Measurements from ENCODE around the gene IRGQ.
"Not testable (repeated sequence)": the region's sequence is repeated elsewhere in the genome, so short reads cannot be mapped to it uniquely, and the experiment has no call there.

IRGQ gene

DNA sequence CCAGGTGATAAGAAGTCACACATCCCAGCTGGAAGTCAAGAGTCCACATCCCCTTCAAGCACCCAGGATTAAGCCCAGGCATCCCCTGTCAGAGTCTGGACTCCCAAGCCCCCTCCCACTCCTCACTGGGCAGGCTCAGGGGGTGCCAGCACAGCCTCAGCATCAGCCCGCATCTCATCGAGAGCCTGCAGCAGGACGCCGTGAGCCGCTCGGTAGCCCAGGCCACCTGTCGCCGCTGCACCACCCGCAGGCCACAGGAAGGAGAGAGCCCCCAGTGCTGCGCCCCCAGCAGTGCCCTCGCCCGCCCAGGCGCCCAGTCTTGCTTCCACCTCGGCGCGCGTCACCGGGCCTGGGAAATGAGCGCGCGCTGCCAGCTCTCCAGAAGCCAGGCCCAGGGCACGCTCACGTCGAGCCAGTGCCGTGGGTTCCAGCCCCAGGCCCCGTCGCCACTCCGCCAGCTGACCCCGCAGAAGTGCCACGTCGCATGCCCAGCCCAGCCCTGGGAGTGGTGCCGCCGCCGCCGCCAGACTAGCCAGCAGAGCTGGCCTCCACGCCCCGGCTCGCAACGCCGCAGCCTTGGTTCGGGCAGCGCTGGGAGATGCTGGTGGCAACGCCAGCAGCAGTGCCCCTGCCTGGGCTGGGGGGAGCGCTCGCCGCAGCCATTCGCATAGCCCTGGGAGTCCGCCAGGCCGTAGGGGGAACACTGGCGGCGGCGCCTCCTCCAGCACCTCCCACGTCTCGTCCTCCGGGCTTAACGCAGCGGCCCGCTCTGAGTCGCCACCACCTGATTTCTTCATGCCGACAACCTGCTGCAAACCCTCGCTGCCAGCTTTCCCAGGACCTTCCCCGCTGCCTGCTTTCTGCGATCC is 3.8 kb downstream of the IRGQ start:
- no peak overlapping the region for H2BK120ac ChIP-seq (ENCODE audit: low read depth, low read length)
- H3K4me1 ChIP-seq (ENCODE audit: control insufficient read depth, insufficient read depth, low read depth, low read length): peaks cover 15% of the 10 kb centered on the region
- no peak overlapping the region for H2BK15ac ChIP-seq (ENCODE audit: low read depth, poor library complexity, severe bottlenecking)
- peaks cover 28% of the 10 kb centered on the region for H3K79me1 ChIP-seq (replicated peaks; ENCODE audit: low read length, poor library complexity, severe bottlenecking)
- H4K91ac ChIP-seq (ENCODE audit: low read length): no peak overlapping the region
- no peak overlapping the region for H2BK5ac ChIP-seq (ENCODE audit: low read depth, low read length, poor library complexity, severe bottlenecking)
- no peak for DNase-seq
- no peak overlapping the region for H3K23ac ChIP-seq (ENCODE audit: low read length in 2 of 2)
- no peak overlapping the region for H2AFZ ChIP-seq (ENCODE audit: low read depth, low read length)
- no peak overlapping the region for H2AK5ac ChIP-seq (ENCODE audit: low read length, severe bottlenecking)
- no peak overlapping the region for H3K4ac ChIP-seq (ENCODE audit: low read depth in 1 of 2, low read length in 2 of 2)
- 98% methylated on average over 63 of the region's 63 CpGs for WGBS
- no peak overlapping the region for H3K4me2 ChIP-seq (ENCODE audit: low read length, poor library complexity, severe bottlenecking)
- H4K8ac ChIP-seq (ENCODE audit: low read length): no peak overlapping the region
- H3K27ac ChIP-seq (ENCODE audit: low read length, poor library complexity, severe bottlenecking): no peak overlapping the region
- no peaks in the 10 kb centered on the region for H3K9me3 ChIP-seq (ENCODE audit: control insufficient read depth, low read length)
- no peaks in the 10 kb centered on the region for H3K27me3 ChIP-seq (ENCODE audit: control insufficient read depth in 1 of 2, insufficient read depth in 1 of 2, low read length in 2 of 2)
- H3K4me3 ChIP-seq (ENCODE audit: insufficient read depth in 1 of 2, low read depth in 1 of 2, low read length in 2 of 2): no peak overlapping the region
- no peak overlapping the region for H3K14ac ChIP-seq (ENCODE audit: low read length in 2 of 2)
- peaks cover 52 to 56% of the 10 kb centered on the region in 2 experiments for H3K36me3 ChIP-seq (ENCODE audit: control insufficient read depth in 1 of 2, insufficient read depth in 2 of 2, low read depth in 1 of 2, low read length in 2 of 2)
- no peak overlapping the region for H3K18ac ChIP-seq (ENCODE audit: low read depth in 1 of 2, low read length in 2 of 2)
- no peak overlapping the region for H2BK12ac ChIP-seq (ENCODE audit: low read length in 2 of 2)
- H3K9ac ChIP-seq (ENCODE audit: low read length): no peak overlapping the region

DNA sequence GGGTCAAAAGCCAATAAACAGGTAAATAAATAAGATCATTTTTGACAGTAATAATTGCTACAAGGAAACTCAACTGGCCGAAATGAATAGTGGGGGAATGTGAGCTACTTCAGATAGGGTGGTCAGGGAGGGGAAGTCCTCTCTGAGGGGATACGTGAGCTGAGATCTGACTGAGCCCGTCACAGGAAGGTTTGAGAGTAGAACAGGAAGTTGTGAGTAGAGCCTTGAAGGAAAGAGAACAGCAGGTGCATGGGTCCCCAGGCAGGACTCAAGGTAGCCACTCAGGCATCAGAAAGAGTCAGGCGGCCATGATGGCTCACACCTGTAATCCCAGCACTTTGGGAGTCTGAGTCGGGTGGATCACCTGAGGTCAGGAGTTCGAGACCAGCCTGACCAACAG is 6.3 kb downstream of the IRGQ start:
- Histone ChIP-seq H3K9me3 (ENCODE audit: control insufficient read depth, low read length) (no peaks in the 10 kb centered on the region), H3K4ac (ENCODE audit: low read depth in 1 of 2, low read length in 2 of 2) (no peak overlapping the region), H3K27ac (ENCODE audit: low read length, poor library complexity, severe bottlenecking) (no peak overlapping the region), H2BK120ac (ENCODE audit: low read depth, low read length) (no peak overlapping the region), H2BK12ac (ENCODE audit: low read length in 2 of 2) (no peak overlapping the region), H2BK15ac (ENCODE audit: low read depth, poor library complexity, severe bottlenecking) (no peak overlapping the region), H3K18ac (ENCODE audit: low read depth in 1 of 2, low read length in 2 of 2) (no peak overlapping the region), H3K23ac (ENCODE audit: low read length in 2 of 2) (no peak overlapping the region), H3K9ac (ENCODE audit: low read length) (no peak overlapping the region), H4K91ac (ENCODE audit: low read length) (no peak overlapping the region), H2AK5ac (ENCODE audit: low read length, severe bottlenecking) (no peak overlapping the region), H2BK5ac (ENCODE audit: low read depth, low read length, poor library complexity, severe bottlenecking) (no peak overlapping the region), H2AFZ (ENCODE audit: low read depth, low read length) (no peak overlapping the region), H3K4me2 (ENCODE audit: low read length, poor library complexity, severe bottlenecking) (no peak overlapping the region), H3K36me3 (ENCODE audit: control insufficient read depth in 1 of 2, insufficient read depth in 2 of 2, low read depth in 1 of 2, low read length in 2 of 2) (peaks cover 58 to 79% of the 10 kb centered on the region in 2 experiments), H3K79me1 (replicated peaks; ENCODE audit: low read length, poor library complexity, severe bottlenecking) (peaks cover 36% of the 10 kb centered on the region), H4K8ac (ENCODE audit: low read length) (no peak overlapping the region), H3K27me3 (ENCODE audit: control insufficient read depth in 1 of 2, insufficient read depth in 1 of 2, low read length in 2 of 2) (no peaks in the 10 kb centered on the region), H3K4me3 (ENCODE audit: insufficient read depth in 1 of 2, low read depth in 1 of 2, low read length in 2 of 2) (no peak overlapping the region), H3K14ac (ENCODE audit: low read length in 2 of 2) (no peak overlapping the region), H3K4me1 (ENCODE audit: control insufficient read depth, insufficient read depth, low read depth, low read length) (peaks cover 16% of the 10 kb centered on the region)
- no peak for DNase-seq
- WGBS: 95% methylated on average over 6 of the region's 6 CpGs

DNA sequence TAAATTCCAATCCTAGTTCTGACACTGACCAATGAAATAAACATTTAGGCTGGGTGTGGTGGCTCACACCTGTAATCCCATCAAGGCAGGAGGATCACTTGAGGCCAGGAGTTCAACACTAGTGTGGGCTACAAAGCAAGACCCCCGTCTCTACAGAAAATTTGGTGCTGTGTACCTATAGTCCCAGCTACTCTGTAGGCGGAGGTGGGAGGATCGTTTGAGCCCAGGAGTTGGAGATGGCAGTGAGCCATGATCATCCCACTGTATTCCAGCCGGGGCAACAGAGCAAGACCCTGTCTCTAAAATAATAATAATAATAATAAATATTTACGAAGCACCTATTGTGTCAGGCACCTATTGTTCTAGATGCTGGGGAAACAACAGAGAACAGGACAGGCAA is 6.7 kb downstream of the IRGQ start:
- Histone ChIP-seq H4K8ac (ENCODE audit: low read length) (no peak overlapping the region), H3K14ac (ENCODE audit: low read length in 2 of 2) (no peak overlapping the region), H3K9ac (ENCODE audit: low read length) (no peak overlapping the region), H3K4ac (ENCODE audit: low read depth in 1 of 2, low read length in 2 of 2) (no peak overlapping the region), H3K36me3 (ENCODE audit: control insufficient read depth in 1 of 2, insufficient read depth in 2 of 2, low read depth in 1 of 2, low read length in 2 of 2) (peaks cover 57 to 81% of the 10 kb centered on the region in 2 experiments), H3K23ac (ENCODE audit: low read length in 2 of 2) (no peak overlapping the region), H2BK120ac (ENCODE audit: low read depth, low read length) (no peak overlapping the region), H2BK15ac (ENCODE audit: low read depth, poor library complexity, severe bottlenecking) (no peak overlapping the region), H3K27ac (ENCODE audit: low read length, poor library complexity, severe bottlenecking) (no peak overlapping the region), H3K79me1 (replicated peaks; ENCODE audit: low read length, poor library complexity, severe bottlenecking) (peaks cover 36% of the 10 kb centered on the region), H3K4me3 (ENCODE audit: insufficient read depth in 1 of 2, low read depth in 1 of 2, low read length in 2 of 2) (no peak overlapping the region), H2AK5ac (ENCODE audit: low read length, severe bottlenecking) (no peak overlapping the region), H3K27me3 (ENCODE audit: control insufficient read depth in 1 of 2, insufficient read depth in 1 of 2, low read length in 2 of 2) (no peaks in the 10 kb centered on the region), H3K9me3 (ENCODE audit: control insufficient read depth, low read length) (no peaks in the 10 kb centered on the region), H3K4me2 (ENCODE audit: low read length, poor library complexity, severe bottlenecking) (no peak overlapping the region), H3K4me1 (ENCODE audit: control insufficient read depth, insufficient read depth, low read depth, low read length) (peaks cover 17% of the 10 kb centered on the region), H2AFZ (ENCODE audit: low read depth, low read length) (no peak overlapping the region), H2BK12ac (ENCODE audit: low read length in 2 of 2) (no peak overlapping the region), H3K18ac (ENCODE audit: low read depth in 1 of 2, low read length in 2 of 2) (no peak overlapping the region), H2BK5ac (ENCODE audit: low read depth, low read length, poor library complexity, severe bottlenecking) (no peak overlapping the region), H4K91ac (ENCODE audit: low read length) (no peak overlapping the region)
- DNase-seq: no peak
- 100% methylated on average over 2 of the region's 5 CpGs for WGBS

DNA sequence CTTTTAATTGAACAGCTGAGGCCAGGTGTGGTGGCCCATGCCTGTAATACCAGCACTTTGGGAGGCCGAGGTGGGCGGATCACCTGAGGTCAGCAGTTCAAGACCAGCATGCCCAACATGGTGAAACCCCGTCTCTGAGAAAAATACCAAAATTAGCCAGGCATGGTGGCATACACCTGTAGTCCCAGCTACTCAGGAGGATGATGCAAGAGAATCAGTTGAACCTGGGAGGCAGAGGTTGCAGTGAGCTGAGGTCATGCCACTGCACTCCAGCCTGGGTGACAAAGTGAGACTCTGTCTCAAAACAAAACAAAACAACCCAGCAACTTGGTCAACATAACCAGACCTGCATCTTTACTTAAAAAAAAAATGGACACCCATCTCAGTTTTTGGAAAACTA is 8.9 kb downstream of the IRGQ start:
- H3K9ac ChIP-seq (ENCODE audit: low read length); H2BK120ac ChIP-seq (ENCODE audit: low read depth, low read length); H4K8ac ChIP-seq (ENCODE audit: low read length); H3K27me3 ChIP-seq (ENCODE audit: control insufficient read depth in 1 of 2, insufficient read depth in 1 of 2, low read length in 2 of 2); H2AK5ac ChIP-seq (ENCODE audit: low read length, severe bottlenecking); H3K4me3 ChIP-seq (ENCODE audit: insufficient read depth in 1 of 2, low read depth in 1 of 2, low read length in 2 of 2); H2BK12ac ChIP-seq (ENCODE audit: low read length in 2 of 2); H3K14ac ChIP-seq (ENCODE audit: low read length in 2 of 2); H3K27ac ChIP-seq (ENCODE audit: low read length, poor library complexity, severe bottlenecking); DNase-seq; H2BK5ac ChIP-seq (ENCODE audit: low read depth, low read length, poor library complexity, severe bottlenecking); H2BK15ac ChIP-seq (ENCODE audit: low read depth, poor library complexity, severe bottlenecking); H3K4me2 ChIP-seq (ENCODE audit: low read length, poor library complexity, severe bottlenecking); H3K4ac ChIP-seq (ENCODE audit: low read depth in 1 of 2, low read length in 2 of 2); H4K91ac ChIP-seq (ENCODE audit: low read length); H3K23ac ChIP-seq (ENCODE audit: low read length in 2 of 2); H3K18ac ChIP-seq (ENCODE audit: low read depth in 1 of 2, low read length in 2 of 2); H3K9me3 ChIP-seq (ENCODE audit: control insufficient read depth, low read length); H2AFZ ChIP-seq (ENCODE audit: low read depth, low read length): not testable (repeated sequence)
- Histone ChIP-seq H3K36me3 (ENCODE audit: control insufficient read depth in 1 of 2, insufficient read depth in 2 of 2, low read depth in 1 of 2, low read length in 2 of 2) (peaks cover 35 to 60% of the 10 kb centered on the region in 2 experiments), H3K79me1 (replicated peaks; ENCODE audit: low read length, poor library complexity, severe bottlenecking) (peaks cover 27% of the 10 kb centered on the region), H3K4me1 (ENCODE audit: control insufficient read depth, insufficient read depth, low read depth, low read length) (peaks cover 12% of the 10 kb centered on the region)
- 96% methylated on average over 3 of the region's 3 CpGs for WGBS

Data from mesenchymal stem cell (in vitro differentiated cells and primary cell).